IPS-18c (cell line): ENCODE data around the gene HS3ST3A1.
A peak's percentile ranks its signal among the peaks of the same experiment; 100 is the strongest.

Source experiments
- H3K4me3 ChIP-seq: 2 replicates; pipeline ENCODE4 v1.7.0; 2013; ENCODE audit warnings: low read depth, mild to moderate bottlenecking, low read length, moderate library complexity; ENCODE audit not compliant: insufficient read depth
- H3K9me3 ChIP-seq: one replicate; pipeline ENCODE4 v1.6.1; 2013; ENCODE audit warnings: mild to moderate bottlenecking, low read length, moderate library complexity; ENCODE audit not compliant: control insufficient read depth, insufficient read depth

The HS3ST3A1 gene

GRCh38 chr17:13601776-13602551, at the start of gene HS3ST3A1:
TSS of gene HS3ST3A1 (minus strand) at chr17:13601929. CDS start at chr17:13601129, 800 bp downstream.
- H3K4me3 ChIP-seq, result peak within 1 kb of the TSS; percentile 79

GRCh38 chr17:13650096-13650675, 48.5 kb upstream of the HS3ST3A1 start:
- H3K4me3 ChIP-seq, result no peak overlapping the region
- no peaks in the 10 kb centered on the region for H3K9me3 ChIP-seq

More at GRCh38 chr17:13601776-13602551, at the start of gene HS3ST3A1:
- no peaks in the 10 kb centered on the region for H3K9me3 ChIP-seq

- no peaks in the 10 kb centered on the region for H3K9me3 ChIP-seq
- no peak overlapping the region for H3K4me3 ChIP-seq
Measured at GRCh38 chr17:13647543-13648021, 45.9 kb upstream of the HS3ST3A1 start.

GRCh38 chr17:13646969-13647542, 45.3 kb upstream of the HS3ST3A1 start:
- Histone ChIP-seq H3K4me3 (no peak overlapping the region), H3K9me3 (no peaks in the 10 kb centered on the region)

- no peaks in the 10 kb centered on the region for H3K9me3 ChIP-seq
Measured at GRCh38 chr17:13646411-13646810, 44.7 kb upstream of the HS3ST3A1 start.

GRCh38 chr17:13643180-13643579, 41.5 kb upstream of the HS3ST3A1 start:
- no peak overlapping the region for H3K4me3 ChIP-seq

More at GRCh38 chr17:13646411-13646810, 44.7 kb upstream of the HS3ST3A1 start:
- no peak overlapping the region for H3K4me3 ChIP-seq

GRCh38 chr17:13642188-13642587, 40.5 kb upstream of the HS3ST3A1 start:
- no peaks in the 10 kb centered on the region for H3K9me3 ChIP-seq
- no peak overlapping the region for H3K4me3 ChIP-seq

More at GRCh38 chr17:13643180-13643579, 41.5 kb upstream of the HS3ST3A1 start:
- no peaks in the 10 kb centered on the region for H3K9me3 ChIP-seq

DNA sequence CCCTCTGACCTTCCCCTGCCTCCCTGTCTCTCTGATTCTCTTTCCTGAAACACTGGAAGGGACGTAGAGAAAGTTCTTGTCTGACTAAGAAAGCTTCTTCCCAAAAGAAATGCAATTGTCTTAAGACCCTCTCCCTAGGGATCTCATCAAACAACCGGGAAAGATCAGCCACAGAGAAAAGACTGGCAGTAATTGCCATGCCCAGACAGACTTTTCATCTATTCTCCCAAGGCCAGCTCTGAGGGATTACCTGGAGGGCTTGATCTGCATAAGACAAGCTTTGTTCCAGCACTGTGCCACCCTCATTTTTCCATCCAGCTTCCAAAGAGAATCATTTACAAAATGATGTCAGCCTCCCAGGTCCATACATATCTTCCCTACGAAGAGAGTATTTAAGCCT, 38.8 kb upstream of the HS3ST3A1 start:
- Histone ChIP-seq H3K4me3 (no peak overlapping the region), H3K9me3 (no peaks in the 10 kb centered on the region)

DNA sequence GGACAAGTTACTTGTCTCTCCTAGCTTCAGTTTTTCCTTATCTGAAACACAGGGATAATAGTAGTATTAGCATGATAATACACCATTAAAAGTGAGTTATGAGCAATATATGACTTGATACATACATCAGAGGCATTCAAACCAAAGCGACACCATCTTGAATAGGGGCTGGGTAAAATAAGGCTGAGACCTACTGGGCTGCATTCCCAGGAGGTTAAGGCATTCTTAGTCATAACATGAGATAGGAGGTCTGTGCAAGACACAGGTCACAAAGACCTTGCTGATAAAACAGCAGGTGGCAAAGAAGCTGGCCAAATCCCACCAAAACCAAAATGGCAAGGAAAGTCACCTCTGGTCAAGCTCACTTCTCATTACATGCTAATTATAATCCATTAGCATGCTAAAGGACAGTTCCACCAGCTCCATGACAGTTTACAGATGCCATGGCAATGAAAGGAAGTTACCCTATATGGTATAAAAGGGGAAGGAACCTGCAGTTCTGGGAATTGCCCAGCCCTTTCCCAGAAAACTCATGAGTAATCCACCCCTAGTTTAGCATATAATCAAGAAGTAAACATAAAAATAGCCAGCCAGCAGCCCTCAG, 37.2 kb upstream of the HS3ST3A1 start:
- no peaks in the 10 kb centered on the region for H3K9me3 ChIP-seq
- H3K4me3 ChIP-seq, result no peak overlapping the region

DNA sequence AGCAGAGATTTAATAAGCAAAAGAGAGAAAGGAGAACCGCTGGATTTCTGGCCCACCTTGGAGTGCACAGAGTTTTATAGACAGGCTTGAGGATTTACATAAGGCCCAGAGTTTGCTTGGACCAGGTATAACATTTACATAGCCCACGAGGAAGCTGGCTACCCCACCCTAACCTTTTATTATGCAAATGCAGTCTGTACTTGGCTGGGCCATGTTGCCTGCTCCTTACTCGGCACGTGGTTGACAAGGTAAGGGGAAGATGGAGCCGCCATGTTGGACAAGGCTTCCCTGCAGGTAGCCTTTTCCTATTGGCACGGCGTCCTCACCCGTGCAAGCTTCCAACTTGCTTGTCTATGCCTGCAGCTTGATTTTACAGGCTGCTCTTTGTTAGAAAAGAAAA, 35.2 kb upstream of the HS3ST3A1 start:
- no peaks in the 10 kb centered on the region for H3K9me3 ChIP-seq
- H3K4me3 ChIP-seq, result no peak overlapping the region

GRCh38 chr17:13635951-13636350, 34.2 kb upstream of the HS3ST3A1 start:
- H3K9me3 ChIP-seq, result no peaks in the 10 kb centered on the region
- H3K4me3 ChIP-seq, result no peak overlapping the region

DNA sequence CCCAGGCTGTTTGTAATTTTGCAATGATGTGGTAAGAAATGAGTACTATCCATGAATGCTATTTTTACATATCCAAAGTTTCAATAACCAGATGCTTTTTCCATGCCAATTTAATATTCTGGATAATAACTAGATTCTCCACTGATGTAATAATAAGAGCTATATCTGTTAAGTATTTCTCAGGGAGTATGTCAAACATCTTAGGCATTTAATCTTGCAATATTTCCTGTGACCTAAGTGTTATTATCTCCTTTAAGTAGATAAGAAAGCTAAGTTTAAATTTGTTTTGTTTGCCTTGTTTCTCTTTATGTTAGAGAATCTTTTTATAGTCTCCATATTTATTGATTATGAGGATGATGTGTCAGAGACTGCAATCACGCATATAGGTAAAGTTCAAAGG, 32.3 kb upstream of the HS3ST3A1 start:
- H3K9me3 ChIP-seq, result no peaks in the 10 kb centered on the region
- H3K4me3 ChIP-seq, result no peak overlapping the region

DNA sequence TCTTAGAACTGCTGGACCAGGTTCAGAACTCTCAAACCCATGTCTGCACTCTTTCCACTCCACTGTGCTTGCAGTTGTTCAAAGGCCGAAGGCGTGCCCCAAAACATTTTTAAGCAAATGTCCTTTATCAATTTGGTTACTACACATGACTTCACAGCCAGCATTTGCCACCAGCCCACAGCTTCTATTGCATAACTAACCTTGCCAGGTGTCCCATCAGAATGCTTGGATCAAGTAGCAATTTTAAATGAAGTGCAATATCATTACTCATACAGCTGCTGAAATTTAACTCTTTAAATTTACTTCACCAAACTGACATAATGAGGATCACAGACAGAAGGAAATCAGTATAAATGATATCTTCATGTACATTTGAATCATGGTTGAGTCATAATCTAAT, 29.8 kb upstream of the HS3ST3A1 start:
- Histone ChIP-seq H3K4me3 (no peak overlapping the region), H3K9me3 (no peaks in the 10 kb centered on the region)

- Histone ChIP-seq H3K9me3 (no peaks in the 10 kb centered on the region), H3K4me3 (no peak overlapping the region)
Measured at GRCh38 chr17:13626703-13627102, 25.0 kb upstream of the HS3ST3A1 start.

GRCh38 chr17:13619462-13619861, 17.7 kb upstream of the HS3ST3A1 start:
- H3K4me3 ChIP-seq, result no peak overlapping the region
- no peaks in the 10 kb centered on the region for H3K9me3 ChIP-seq

- peaks cover 2% of the 10 kb centered on the region for H3K9me3 ChIP-seq
- H3K4me3 ChIP-seq, result no peak overlapping the region
Measured at GRCh38 chr17:13616031-13616430, 14.3 kb upstream of the HS3ST3A1 start.

- Histone ChIP-seq H3K4me3 (no peak overlapping the region), H3K9me3 (peaks cover 2% of the 10 kb centered on the region)
Measured at GRCh38 chr17:13609941-13610340, 8.2 kb upstream of the HS3ST3A1 start.

- Histone ChIP-seq H3K9me3 (no peaks in the 10 kb centered on the region), H3K4me3 (peak overlapping the region; percentile 79)
Measured at GRCh38 chr17:13601322-13601775, 380 bp downstream of the HS3ST3A1 start.
